CD4-positive, alpha-beta T cell treated with Interleukin-12 subunit alpha and Interleukin-12 subunit beta, for 1 hour (primary cell): Measurements from ENCODE around the gene DPP6.
"Not testable (repeated sequence)": the region's sequence is repeated elsewhere in the genome, so short reads cannot be mapped to it uniquely, and the experiment has no call there.

Source experiments
- DNase-seq: peaks from one replicate; pipeline ENCODE4 v3.0.0-alpha.2; 2020

Gene DPP6

DNA sequence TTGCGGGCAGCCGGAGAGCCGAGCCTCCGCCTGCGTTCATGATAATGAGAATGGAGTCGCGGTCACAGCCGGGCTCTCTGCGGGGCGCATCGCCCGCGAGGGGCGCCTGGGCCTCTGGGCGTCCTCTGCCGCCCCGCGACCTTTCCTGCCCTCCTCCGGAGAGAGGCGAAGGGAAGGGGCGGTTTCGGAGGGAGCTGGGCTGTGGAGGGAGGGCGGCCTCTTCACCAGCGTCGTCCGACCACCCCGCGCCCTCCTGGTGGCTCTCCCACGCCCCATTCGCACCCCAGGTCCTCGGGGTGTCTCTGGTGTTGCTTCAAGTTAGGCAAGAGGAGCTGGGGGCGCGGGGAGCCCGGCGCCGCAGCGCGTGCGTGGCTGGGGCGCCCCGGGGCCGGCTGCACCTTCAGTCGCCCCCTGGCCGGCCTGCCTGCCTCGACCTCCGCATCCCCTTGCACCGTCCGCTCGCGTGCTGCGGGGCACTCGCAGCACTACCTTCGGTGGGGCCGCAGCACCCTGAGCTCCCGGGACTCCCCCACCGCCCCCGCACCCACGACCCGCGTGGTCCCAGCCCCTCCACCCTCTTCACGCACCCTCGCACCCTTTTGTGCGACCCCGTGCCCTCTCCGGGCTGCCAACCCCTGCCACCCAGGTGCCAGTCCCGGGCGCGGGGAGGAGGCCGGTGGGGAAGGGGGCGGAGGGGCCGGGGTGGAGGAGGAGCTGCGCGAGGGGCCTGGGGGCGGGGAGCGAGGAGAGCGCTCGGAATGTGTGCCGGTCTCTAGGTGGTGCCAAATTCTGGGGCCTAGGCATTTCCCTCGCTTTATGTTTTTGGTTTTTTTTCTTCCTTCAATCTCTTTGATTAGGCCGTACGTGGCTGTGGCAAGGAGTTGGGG lies at the start of gene DPP6:
Gene DPP6, plus strand, starts transcription at position 756 of the 887 bp plus-strand sequence.
- not testable (repeated sequence) for DNase-seq

DNA sequence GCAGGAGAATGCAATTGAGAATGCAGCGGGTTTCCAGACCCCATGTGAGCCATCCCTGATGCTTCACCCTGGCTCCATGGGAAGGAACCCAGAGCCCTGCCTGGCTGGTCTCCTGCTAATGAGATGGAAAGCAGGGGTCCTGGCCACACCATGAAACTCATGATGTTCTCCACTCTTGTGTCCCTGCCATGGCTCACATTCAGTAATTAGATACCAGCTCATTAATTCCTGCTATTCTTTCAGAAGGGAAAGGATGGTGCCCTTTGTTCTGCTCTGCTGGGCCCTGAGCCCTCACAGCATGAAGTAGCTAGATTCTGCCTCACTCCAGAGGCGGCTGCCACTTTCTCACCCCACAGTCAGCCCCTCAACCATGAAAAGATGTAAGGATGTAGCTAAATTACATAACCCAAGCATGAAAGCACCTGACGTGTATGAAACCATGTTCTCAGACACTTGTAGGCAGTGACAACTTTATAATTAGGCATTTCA lies 42.7 kb upstream of the DPP6 start:
- not testable (repeated sequence) for DNase-seq

- DNase-seq, result not testable (repeated sequence)
Measured at GRCh38 chr7:154010726-154011568, 41.3 kb upstream of the DPP6 start.

- not testable (repeated sequence) for DNase-seq
Measured at GRCh38 chr7:154012800-154013199, 39.4 kb upstream of the DPP6 start.

DNA sequence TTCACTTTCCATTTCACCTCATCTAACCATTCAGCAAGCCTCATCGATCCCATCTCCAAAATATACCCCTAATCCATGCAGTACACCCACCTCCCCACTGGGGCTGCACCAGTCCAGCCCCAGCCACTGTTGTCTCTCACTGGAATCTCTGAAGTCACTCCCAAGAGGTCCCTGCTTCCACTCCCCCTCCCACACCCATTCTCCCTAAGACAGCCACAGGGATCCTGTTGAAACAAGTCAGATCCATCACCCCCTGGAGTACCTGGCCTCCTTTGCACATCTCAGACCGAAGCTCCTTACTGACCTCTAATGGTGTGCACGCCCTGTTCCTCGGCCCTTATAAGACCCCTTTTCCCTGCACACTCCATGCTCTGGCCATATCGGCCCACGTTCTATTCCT lies 36.6 kb upstream of the DPP6 start:
- not testable (repeated sequence) for DNase-seq

GRCh38 chr7:154018354-154018753 lies 33.8 kb upstream of the DPP6 start:
- not testable (repeated sequence) for DNase-seq

GRCh38 chr7:154027805-154028204 lies 24.4 kb upstream of the DPP6 start:
- DNase-seq, result not testable (repeated sequence)

DNA sequence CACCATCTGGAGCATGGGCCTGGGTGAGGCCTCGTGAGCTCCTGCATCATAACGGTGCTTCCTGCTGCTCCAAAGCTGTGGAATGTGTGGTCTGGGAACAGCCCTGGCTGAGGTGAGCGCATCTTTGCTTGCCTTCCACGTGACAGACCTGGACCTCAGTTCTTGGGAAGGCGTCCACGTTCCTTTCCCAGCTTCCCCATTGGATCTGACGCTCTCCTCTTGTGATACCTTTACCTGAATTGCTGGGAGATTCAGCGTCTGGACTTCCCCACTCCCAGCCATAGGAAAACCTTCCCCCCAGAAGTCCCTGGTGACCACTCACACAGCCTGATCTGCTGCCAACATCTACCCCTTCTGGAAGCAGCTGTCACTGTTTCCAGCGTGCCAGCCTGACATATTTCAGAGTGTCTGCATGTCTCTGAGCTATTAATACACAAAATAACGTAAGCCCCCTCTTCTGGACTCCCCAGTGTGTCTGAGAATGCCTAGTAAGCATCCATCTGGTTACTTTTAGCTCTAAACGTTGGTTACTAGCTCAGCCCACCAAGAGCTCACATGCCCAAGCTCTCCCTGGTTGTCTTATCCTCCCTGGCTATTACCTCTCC lies 21.6 kb upstream of the DPP6 start:
- DNase-seq, result not testable (repeated sequence)

- DNase-seq, result not testable (repeated sequence)
Measured at GRCh38 chr7:154039466-154040165, 12.6 kb upstream of the DPP6 start.

GRCh38 chr7:154050394-154050793 lies 1.8 kb upstream of the DPP6 start:
- DNase-seq, result not testable (repeated sequence)

- DNase-seq, result not testable (repeated sequence)
Measured at GRCh38 chr7:154051006-154051642, 1.1 kb upstream of the DPP6 start.

DNA sequence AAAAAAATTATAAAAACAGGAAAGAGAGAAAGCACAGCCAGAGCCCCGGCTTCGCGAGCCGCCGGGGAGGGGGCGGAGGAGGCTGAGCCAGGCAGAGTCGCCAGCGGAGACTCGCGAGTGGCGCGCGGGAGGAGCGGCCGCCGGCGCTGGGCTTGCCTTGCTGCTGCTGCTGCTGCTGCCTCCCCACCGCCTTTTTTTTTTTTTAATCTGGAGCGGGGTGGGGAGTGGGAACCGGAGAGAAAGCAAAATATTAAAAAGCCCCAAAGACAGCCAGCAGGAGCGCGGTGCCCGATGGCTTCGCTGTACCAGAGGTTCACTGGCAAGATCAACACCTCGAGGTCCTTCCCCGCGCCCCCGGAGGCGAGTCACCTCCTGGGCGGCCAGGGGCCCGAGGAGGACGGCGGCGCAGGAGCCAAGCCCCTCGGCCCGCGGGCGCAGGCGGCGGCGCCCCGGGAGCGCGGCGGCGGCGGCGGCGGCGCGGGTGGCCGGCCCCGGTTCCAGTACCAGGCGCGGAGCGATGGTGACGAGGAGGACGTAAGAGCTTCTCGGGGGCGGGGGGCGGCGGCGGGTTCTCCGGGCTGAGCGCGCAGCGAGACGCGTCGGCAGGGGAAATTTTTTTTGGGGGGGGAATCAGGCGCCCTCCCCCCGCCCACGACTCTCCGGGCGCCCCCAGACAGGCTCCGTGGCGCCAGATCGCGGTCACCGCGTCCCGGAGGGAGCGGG lies 493 bp downstream of the DPP6 start:
- not testable (repeated sequence) for DNase-seq

DNA sequence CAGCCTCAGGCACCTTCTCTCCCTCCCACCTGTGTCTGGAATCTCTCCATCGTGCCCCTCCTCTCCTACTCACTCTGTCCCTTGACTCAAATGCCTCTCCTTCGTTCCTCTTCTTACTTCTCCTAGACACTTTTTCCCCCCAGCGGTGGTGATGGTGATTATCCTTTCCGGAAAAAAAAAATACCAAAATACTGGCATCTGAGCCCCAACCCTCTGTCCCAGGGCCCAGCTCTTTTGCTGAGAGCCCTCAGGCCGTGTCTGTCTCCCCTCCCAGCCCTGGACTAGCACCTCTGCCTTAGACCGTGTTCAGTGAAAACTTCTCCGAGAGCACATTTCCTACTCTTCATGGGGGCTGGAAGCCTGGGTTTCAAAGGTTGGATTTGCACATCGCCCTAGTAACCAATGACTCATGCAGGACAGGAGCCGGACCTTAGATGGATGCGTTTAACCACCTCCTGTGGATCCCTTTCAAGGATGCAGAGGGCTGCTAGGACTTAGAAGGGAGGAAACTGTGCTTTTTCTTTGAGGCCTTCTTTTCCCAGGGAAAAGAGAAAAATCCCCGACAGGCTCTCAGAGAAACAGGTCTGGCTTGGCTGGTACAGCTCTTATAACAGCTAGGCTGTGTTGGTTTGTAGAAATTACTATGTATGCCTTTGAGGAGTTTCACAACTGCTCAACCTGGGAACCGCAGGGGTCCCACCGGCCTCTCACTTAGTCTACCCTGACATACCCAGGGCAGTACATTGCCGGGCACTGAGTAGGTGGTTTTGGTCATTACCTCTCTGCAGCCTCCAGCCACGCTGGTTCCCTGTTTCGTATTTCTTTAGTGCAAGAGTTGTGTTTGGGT lies 1.5 kb downstream of the DPP6 start:
- not testable (repeated sequence) for DNase-seq

DNA sequence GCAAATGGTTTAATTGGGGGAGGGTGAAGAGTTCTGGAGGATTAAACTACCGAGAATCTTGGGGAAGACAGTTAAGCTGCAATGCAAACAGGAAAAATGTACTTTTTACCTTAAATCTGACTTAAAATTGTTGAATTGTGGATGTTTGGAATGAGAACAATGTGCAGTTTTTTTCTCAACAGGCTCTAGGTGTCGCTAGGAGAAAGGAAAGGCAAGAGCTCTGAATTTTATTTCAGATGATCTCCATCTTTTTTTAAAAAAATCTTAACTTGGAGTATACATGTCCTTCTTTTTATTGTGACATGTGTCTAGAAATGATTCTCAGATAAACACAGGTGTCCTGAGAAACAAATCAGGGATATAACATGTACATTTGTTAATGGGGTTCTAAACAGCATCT lies 2.5 kb downstream of the DPP6 start:
- DNase-seq, result not testable (repeated sequence)

DNA sequence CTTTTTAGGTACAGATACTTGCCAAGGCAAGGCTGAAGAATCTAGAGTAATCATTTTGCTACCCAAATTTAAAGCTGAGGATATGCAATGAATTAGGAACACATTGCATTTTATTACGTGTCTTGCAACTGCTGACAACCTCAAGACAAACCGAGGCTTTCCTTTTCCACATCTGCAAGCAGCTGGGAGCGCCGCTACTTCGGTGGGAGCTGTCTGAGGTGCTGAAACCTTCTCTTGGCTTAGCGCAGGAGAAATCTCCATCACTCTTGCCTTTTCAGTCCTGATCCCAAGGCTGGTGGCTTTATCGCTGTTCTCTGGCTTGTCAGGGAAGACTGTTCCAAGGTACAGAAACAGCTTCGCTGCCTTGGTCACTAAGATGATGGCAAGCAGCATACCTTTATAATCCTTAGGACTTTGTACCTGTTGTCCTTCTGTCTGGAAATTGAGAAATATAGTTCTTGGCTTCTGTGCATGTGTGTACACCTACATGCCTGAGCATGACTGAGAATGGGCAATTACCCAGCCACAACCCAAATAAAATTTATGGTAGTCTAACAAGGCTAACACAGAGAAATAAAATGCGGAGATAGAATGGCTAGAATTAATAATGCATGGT lies 3.4 kb downstream of the DPP6 start:
- DNase-seq, result not testable (repeated sequence)

- DNase-seq, result not testable (repeated sequence)
Measured at GRCh38 chr7:154058783-154059182, 6.6 kb downstream of the DPP6 start.

GRCh38 chr7:154060551-154060950 lies 8.4 kb downstream of the DPP6 start:
- not testable (repeated sequence) for DNase-seq

GRCh38 chr7:154071833-154072232 lies 19.6 kb downstream of the DPP6 start:
- not testable (repeated sequence) for DNase-seq

DNA sequence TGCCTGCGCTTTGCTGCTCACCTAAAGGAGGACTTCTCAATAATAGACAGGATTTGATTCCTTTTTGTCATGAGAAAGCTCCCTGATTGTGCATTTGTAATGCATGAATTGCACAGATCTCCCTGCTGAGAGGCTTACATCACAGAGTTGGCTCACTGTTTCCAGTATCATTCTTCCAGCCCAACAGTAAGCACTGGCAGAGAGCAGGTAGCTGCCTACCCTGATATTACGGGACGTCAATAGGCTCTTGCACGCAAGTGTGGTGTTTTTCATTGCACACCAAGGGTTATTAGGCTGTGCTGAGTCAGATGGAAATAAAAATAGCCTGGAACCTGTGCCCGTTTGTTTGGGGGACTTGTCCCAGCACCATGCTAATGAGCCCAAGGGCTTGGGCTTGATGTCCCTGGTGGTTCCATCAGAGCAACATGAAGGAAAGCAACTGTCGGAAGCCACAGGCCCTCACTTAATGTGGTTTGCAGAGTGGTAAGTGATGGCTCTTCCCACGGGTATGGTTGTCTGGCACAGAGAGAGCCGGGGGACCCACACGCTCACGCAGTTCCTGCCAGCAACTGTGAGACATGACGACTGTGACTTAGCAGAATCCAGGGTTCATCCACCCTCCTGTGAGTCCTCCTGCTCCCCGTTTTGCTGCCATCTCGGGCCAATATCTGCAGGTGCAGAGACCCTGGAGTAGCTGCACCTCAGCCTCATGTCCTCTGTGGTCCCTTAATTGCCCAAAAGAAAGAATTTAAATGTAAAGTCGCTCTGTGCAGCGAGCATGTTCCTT lies 20.4 kb downstream of the DPP6 start:
- DNase-seq, result not testable (repeated sequence)
